Immature natural killer cell (primary cell): ENCODE results near the gene SFTA2. TPM values are rescaled to one million over a fixed set of nuclear protein-coding genes. Genes with fewer than 3 reads are reported as not detected.
A peak's percentile ranks its signal among the peaks of the same experiment; 100 is the strongest.

ENCODE experiments used
- DNase-seq, 3 donors: peaks; one replicate each; pipeline ENCODE4 v3.0.0; 2022; ENCODE audit warnings: mixed read lengths in 1 of 3
- H3K27ac Mint-ChIP-seq, 6 donors: one replicate each; pipeline ENCODE4 v1.8.0; 2020; ENCODE audit warnings: mixed read lengths in 6 of 6, mild to moderate bottlenecking in 5 of 6, inconsistent platforms in 4 of 6, moderate library complexity in 3 of 6
- H3K27me3 Mint-ChIP-seq, 3 donors: one replicate each; pipeline ENCODE4 v1.8.0; 2020 to 2021; ENCODE audit warnings: low read depth in 3 of 3, mild to moderate bottlenecking in 3 of 3, mixed read lengths in 3 of 3, moderate library complexity in 3 of 3, inconsistent platforms in 1 of 3
- H3K36me3 Mint-ChIP-seq, 3 donors: one replicate each; pipeline ENCODE4 v1.8.0; 2020; ENCODE audit warnings: mixed read lengths in 3 of 3, inconsistent platforms in 2 of 3, mild to moderate bottlenecking in 2 of 3
- H3K4me1 Mint-ChIP-seq, 2 donors: one replicate each; pipeline ENCODE4 v1.8.0; 2020; ENCODE audit warnings: inconsistent platforms in 2 of 2, mild to moderate bottlenecking in 2 of 2, mixed read lengths in 2 of 2, moderate library complexity in 1 of 2
- H3K4me3 Mint-ChIP-seq, 5 donors: one replicate each; pipeline ENCODE4 v1.8.0; 2020; ENCODE audit warnings: mild to moderate bottlenecking in 5 of 5, mixed read lengths in 5 of 5, inconsistent platforms in 3 of 5, moderate library complexity in 3 of 5
- H3K9me3 Mint-ChIP-seq, 6 donors: one replicate each; pipeline ENCODE4 v1.8.0; 2020; ENCODE audit warnings: mild to moderate bottlenecking in 6 of 6, mixed read lengths in 6 of 6, inconsistent platforms in 4 of 6, moderate library complexity in 3 of 6
- polyA plus RNA-seq, 3 donors: library from polyadenylated mRNA; unstranded; fragments of 300-500 nt; fragmentation: Illumina TruSeq; gene quantifications; one replicate each; pipeline ENCODE4 v1.2.3, GENCODE V29; 2021

SFTA2 gene
- polyA plus RNA-seq, 3 donors from 2014 or later: not detected

DNA sequence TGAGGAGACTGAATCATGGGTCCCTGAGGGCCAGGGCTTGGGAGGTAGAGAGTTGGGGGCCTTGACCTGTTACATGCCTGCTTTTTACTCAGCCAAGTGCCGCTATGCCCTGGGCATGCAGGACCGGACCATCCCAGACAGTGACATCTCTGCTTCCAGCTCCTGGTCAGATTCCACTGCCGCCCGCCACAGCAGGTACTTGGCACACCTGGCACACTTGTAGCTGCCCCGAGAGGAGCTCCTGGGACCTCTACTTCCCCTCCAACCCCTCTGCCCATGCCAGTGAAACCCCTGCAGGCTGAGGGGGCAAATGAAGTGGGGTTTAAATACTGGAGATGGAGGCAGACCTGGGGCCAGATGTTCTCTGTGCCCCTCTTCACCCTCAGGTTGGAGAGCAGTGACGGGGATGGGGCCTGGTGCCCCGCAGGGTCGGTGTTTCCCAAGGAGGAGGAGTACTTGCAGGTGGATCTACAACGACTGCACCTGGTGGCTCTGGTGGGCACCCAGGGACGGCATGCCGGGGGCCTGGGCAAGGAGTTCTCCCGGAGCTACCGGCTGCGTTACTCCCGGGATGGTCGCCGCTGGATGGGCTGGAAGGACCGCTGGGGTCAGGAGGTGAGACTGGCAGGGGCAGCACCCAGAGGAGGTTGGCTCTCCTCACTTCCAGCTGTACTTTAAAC lies 43.0 kb downstream of the SFTA2 start:
- Mint-ChIP-seq H3K27ac (no peak overlapping the region), H3K27me3 (peaks cover 0 to 6% (median 6%) of the 10 kb centered on the region in 3 donors), H3K36me3 (peaks cover 5 to 11% (median 5%) of the 10 kb centered on the region in 3 donors), H3K4me3 (no peak overlapping the region), H3K4me1 (peaks cover 6 to 11% of the 10 kb centered on the region in 2 donors), H3K9me3 (no peaks in the 10 kb centered on the region)
- DNase-seq: no peak

DNA sequence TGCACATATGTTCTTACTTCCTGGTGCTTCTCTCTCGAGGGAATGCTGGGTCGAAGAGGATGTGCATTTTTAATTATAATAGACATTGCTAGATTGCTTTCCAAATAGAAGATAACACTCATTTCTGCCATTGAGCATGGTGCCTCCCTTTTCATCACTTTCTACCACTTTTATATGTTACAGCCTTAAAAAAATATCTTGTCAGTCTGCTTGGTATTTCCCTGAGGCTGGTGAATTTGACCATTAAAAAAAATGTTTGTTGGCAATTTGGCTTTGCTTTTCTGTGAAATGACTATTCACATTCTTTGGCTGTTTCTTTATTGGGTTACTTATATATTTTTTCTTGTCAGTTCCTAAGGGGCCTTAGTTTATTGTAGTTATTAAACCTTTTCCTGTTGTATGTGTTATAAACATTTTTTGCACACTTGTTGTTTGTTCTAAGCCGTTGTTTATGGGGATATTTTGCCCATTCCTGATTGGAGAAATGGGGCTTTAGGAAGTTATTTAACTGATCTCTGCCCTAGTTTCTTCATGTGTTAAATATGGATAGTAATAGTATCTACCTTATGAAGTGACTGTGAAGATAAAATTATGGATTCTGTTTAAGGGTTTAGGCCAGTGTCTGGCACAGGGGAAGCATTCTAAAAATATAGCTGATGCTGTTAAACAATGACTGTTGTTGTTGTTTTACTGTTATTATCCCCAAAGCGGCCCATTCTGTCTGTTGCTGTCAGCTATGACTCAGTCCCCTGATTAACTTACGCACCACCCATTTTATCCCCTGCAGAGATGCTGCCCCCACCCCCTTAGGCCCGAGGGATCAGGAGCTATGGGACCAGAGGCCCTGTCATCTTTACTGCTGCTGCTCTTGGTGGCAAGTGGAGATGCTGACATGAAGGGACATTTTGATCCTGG lies 43.8 kb downstream of the SFTA2 start:
- no peak for DNase-seq
- peaks cover 6 to 14% of the 10 kb centered on the region in 2 donors for H3K4me1 Mint-ChIP-seq
- H3K9me3 Mint-ChIP-seq: no peaks in the 10 kb centered on the region
- peaks cover 5 to 14% (median 5%) of the 10 kb centered on the region in 3 donors for H3K36me3 Mint-ChIP-seq
- no peak overlapping the region for H3K4me3 Mint-ChIP-seq
- peaks cover 0 to 9% (median 6%) of the 10 kb centered on the region in 3 donors for H3K27me3 Mint-ChIP-seq
- H3K27ac Mint-ChIP-seq: peak overlapping the region in 1 of 6 donors; percentile 41

DNA sequence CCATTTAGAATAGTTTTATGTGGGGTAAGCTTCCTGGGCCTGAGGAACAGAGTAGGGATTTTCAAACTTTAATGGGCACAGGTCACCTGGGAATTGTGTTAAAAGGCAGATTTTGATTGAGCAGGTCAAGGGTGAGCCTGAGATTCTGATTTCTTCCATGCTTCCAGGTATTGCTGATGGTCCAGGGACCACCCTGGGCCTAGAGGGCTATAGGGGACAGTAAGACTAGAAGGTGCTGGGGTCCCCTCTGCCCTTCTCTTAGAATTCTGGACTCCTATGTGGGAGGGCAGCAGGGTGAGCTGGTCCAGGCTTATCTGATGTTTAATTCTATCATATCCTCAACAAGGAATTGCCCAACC lies 45.1 kb downstream of the SFTA2 start:
- DNase-seq: no peak
- Mint-ChIP-seq H3K4me1 (peaks cover 6 to 16% of the 10 kb centered on the region in 2 donors), H3K9me3 (no peaks in the 10 kb centered on the region), H3K27me3 (peaks cover 0 to 10% (median 6%) of the 10 kb centered on the region in 3 donors), H3K27ac (no peak overlapping the region), H3K36me3 (peaks cover 5 to 9% (median 5%) of the 10 kb centered on the region in 3 donors), H3K4me3 (peak overlapping the region in 2 of 5 donors; percentile 2 to 3)

DNA sequence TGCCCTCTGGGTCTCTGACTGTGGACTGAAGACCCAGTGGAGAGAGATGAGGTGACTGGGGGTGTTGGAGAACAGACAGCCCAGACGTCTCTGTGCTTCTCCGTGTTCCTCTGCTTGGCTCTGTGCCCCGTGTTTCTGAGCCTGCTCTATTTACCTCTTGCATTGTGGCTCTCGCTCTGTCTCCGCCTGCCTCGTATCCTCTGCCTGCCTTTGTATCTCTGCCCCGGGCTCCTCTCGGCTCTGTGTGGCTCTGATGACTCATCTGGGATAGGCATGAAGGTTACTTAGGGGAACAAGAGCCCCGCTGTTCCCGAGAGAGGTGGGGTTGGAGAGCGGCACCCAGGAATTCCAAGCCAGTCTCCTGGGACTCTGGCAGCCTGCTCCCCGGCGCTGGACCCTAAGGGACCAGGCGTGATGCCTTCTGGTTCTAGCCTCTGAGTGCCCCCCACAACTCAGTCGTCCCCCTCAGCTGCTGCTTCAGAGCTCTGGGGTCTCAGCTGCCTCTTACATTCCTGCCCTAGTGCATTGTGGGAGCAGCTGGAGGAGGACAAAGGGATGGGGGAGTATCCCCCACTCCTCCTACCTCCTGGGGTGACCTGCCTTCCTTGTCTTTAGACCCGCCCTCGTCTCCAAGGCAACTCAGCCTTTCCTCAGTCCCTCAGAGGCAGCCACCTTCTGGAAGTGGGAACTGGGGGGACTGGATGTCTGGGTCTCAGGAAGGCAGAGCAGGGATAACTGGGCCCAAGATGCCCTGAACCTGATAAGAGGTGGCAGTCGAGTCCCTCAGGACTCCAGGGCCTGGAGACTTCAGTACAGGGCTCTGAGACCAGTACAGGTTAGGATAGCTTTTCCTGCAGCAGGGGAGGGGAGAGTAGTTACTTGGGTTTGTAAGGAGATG lies 45.7 kb downstream of the SFTA2 start:
- H3K27me3 Mint-ChIP-seq: peaks cover 0 to 11% (median 6%) of the 10 kb centered on the region in 3 donors
- peaks cover 6 to 16% of the 10 kb centered on the region in 2 donors for H3K4me1 Mint-ChIP-seq
- H3K9me3 Mint-ChIP-seq: no peaks in the 10 kb centered on the region
- H3K36me3 Mint-ChIP-seq: peaks cover 5 to 9% (median 5%) of the 10 kb centered on the region in 3 donors
- peak overlapping the region; percentile 79 to 86 (median 79) for H3K4me3 Mint-ChIP-seq
- no peak for DNase-seq
- H3K27ac Mint-ChIP-seq: peak overlapping the region in 2 of 6 donors; percentile 31 to 79

DNA sequence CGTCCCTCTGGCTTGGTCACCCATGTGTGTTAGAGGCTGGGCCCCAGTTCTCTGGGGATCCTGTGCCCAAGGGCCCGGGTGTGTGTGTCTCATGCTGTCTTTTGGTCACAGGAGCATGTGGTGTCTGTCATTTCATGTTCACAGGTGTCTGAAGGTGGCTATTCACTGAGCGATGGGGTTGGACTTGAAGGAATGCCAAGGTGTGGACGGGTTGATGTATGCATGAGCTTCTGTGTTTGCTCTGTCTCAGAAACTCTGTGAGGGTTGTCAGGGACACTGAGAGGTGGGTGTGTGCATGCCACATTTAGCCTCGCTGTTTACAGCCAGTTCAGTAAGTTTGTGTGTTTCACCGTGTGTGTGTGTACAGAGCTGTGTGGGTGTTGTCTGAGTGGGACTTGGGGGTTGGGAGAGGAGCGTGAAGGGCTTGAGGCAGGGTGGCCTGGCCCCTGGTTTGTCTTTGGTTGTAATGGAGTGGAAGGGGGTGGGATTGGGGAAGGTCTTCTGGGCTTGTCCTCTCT lies 46.4 kb downstream of the SFTA2 start:
- Mint-ChIP-seq H3K27me3 (peaks cover 0 to 12% (median 6%) of the 10 kb centered on the region in 3 donors), H3K4me1 (peaks cover 6 to 16% of the 10 kb centered on the region in 2 donors), H3K27ac (peak overlapping the region in 2 of 6 donors; percentile 13 to 31), H3K9me3 (no peaks in the 10 kb centered on the region), H3K4me3 (peak overlapping the region; percentile 79 to 86 (median 79)), H3K36me3 (peaks cover 5 to 9% (median 5%) of the 10 kb centered on the region in 3 donors)
- no peak for DNase-seq

DNA sequence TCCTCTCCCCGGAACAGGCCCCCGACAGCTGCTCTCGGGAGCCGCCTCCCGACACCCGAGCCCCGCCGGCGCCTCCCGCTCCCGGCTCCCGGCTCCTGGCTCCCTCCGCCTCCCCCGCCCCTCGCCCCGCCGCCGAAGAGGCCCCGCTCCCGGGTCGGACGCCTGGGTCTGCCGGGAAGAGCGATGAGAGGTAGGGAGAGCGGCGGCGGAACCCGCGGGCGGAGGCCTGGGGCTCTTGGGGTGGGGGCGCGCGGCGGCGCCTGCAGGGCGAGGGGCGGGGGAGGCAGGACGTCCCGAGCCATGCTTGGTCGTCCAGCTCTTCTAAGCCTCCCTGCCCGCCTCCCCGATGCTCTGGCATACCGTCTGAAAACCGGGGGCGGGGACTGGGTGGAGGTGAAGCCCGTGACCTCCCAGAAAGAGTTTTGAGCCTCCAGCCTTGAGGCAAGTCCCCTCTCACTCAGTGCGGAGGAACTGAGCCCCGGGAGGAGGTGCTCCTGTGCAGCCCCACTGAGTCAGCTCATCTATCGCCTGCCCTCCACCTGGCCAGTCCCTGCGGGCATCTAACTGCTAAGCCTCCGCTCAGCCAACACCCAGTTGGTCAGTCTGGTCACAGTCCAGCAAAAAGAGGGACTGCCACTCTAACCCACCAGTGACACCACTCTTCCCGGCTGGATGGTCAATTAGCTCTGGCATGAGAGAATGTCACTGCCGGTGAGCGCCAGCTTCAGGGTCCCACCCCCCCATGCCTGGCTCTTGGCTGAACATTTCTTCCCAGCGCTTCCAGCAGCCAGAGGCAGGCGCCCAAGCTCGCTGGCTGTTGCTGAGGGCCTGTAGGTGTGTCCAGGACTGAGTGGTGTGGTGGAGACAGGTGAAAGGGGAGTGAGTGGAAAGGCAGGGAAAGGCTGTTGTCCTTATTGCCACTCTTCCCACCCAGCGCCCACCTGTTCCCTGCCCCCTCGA lies 47.2 kb downstream of the SFTA2 start:
- DNase-seq: peak in 2 of 3 donors; percentile 14 to 26
- H3K9me3 Mint-ChIP-seq: no peaks in the 10 kb centered on the region
- H3K27me3 Mint-ChIP-seq: peaks cover 2 to 12% (median 5%) of the 10 kb centered on the region in 3 donors
- H3K4me3 Mint-ChIP-seq: peak overlapping the region; percentile 79 to 86 (median 79)
- peak overlapping the region in 3 of 6 donors; percentile 13 to 73 (median 20) for H3K27ac Mint-ChIP-seq
- peaks cover 6 to 16% of the 10 kb centered on the region in 2 donors for H3K4me1 Mint-ChIP-seq
- peaks cover 3 to 8% (median 5%) of the 10 kb centered on the region in 3 donors for H3K36me3 Mint-ChIP-seq

DNA sequence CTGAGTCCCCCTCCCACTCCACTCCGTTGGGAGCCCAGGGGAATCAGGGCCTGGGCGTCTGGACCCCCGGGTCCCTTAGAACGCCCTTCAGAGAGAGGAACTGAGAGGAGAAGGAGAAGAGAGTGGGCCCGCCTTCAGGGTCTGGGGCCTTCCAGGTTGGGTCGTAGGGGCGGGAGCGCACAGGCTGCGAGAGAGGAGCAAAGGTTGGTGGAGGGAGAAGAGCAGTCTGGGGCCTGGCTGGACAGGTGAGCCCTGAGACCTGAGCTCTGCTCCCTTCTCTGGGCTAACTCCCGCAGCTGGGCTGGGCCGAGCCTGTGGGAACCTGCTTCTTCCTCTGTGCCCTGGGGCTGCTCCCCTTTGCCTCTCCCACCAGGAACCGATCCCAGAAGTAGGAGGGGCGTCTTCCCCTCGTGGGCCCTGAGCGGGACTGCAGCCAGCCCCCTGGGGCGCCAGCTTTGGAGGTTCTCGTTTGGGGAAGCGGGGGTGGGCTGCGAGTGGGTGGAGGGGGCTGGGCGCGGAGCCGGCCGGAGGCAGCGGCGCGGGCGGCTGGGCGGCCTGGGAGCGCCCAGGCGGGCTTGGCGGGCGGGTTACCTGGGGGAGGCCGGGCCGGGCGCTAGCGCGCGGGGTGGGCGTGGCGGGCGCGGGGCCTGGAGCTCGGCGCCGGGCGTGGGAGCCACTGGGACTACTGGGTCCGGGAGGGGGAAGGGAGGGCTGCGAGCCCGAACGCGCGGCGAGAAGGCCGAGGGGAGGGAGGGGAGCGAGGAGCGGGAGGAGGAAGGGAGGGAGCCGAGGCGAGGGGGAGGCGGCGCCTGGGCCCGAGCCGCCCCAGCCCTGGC lies 48.1 kb downstream of the SFTA2 start, which contains the start of gene DDR1:
Gene DDR1 (plus strand): TSS at position 835 of the 836 bp plus-strand sequence. CDS start 4,211 bp downstream, outside the sequence.
- peak; percentile 21 to 38 (median 35) for DNase-seq
- Mint-ChIP-seq H3K4me1 (peaks cover 6 to 16% of the 10 kb centered on the region in 2 donors), H3K27me3 (peaks cover 2 to 12% (median 6%) of the 10 kb centered on the region in 3 donors), H3K9me3 (no peaks in the 10 kb centered on the region), H3K36me3 (peaks cover 0 to 4% (median 0%) of the 10 kb centered on the region in 3 donors), H3K4me3 (peak within 1 kb of the TSS; percentile 79 to 86 (median 79)), H3K27ac (peak within 1 kb of the TSS in 3 of 6 donors; percentile 13 to 83 (median 20))

DNA sequence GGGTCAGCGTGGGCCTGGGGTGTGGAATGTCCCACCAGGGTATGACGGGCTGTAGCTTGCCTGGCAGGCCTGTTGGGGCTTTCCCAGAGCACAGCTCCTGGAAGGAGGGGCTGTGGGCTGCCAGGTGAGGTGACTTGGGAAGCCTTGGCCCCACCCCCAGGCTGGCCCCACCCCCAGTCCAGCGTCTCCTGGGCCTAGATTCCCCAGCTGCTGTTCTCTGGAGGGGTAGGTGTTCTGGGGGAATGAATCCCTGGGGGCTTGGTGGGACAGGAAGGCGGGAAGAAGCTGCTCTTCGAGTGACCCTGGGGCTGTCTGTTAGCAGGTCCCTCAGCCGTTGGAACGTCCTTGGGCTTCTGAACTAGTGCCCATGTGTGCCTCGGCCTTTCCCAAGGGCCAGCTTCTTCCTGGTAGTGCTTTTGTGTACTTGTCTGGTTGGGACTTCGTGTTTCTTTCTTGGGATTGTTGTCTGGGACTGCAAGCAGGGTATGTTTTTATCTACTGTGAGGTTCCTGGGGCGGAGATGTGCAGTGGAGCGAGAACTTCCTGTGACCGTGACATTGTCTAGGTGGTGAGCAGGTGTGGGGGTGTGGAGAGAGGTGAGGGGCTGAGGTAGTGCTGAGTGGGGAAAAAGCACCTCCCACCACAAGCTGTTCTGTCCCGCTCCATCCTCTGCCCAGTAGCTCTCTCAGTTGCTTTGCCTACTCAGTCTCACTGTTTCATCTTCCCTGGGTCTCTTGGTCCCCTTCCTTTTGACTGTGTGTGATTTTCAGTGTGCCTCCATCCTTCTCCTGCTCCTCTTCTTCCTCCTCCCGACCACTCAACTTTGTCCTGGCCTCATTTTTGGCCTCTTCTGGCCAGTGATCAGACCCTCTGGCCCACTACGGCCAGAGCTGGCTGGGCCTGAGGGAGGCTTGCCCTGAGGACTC lies 48.9 kb downstream of the SFTA2 start:
- Mint-ChIP-seq H3K4me1 (peaks cover 6 to 16% of the 10 kb centered on the region in 2 donors), H3K36me3 (peaks cover 0 to 4% (median 0%) of the 10 kb centered on the region in 3 donors), H3K27me3 (peaks cover 2 to 12% (median 7%) of the 10 kb centered on the region in 3 donors), H3K27ac (peak overlapping the region in 1 of 6 donors; percentile 52), H3K9me3 (no peaks in the 10 kb centered on the region), H3K4me3 (peak overlapping the region; percentile 47 to 82 (median 73))
- DNase-seq: no peak

DNA sequence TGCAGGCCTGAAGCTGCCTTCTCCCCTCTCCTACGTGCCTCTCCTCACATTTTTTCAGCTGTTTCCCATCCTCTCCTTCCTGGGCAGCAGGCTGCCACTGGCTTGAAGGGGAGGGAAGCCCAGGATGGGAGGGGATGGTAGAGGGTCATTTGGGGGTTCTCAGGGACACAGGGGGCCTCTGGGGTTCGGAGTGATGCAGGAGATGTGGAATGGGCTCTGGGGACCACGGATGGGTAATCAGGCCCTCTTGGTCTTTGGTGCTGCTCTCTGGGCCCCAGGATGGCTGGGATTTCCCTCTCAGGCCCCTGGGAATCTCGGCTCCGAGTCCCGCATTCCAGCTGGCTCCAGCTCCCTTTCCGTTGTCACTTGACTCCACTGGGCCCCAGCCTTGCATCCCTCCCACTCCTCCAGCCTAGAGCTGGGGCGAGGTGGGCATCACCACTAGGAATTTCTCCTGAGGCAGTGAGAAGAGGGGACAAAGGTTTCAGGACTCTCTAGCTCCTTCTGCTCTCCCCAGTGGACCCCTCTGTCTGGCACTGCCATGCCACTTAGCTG lies 49.7 kb downstream of the SFTA2 start:
- H3K4me1 Mint-ChIP-seq: peaks cover 13 to 22% of the 10 kb centered on the region in 2 donors

More for the DNA sequence above, 49.7 kb downstream of the SFTA2 start:
- DNase-seq: no peak
- Mint-ChIP-seq H3K27me3 (peaks cover 2 to 12% (median 7%) of the 10 kb centered on the region in 3 donors), H3K36me3 (peaks cover 0 to 4% (median 0%) of the 10 kb centered on the region in 3 donors), H3K9me3 (no peaks in the 10 kb centered on the region), H3K27ac (peak overlapping the region in 1 of 6 donors; percentile 74), H3K4me3 (no peak overlapping the region)
